ENCODE data around the gene PRICKLE2. TPM values are rescaled to one million over a fixed set of nuclear protein-coding genes. Genes with fewer than 3 reads are reported as not detected.

Gene PRICKLE2
- total RNA-seq, 2 donors from 2014 or later = 23.4 to 41.5 TPM

GRCh38 chr3:64057231-64057630, 168.0 kb downstream of the PRICKLE2 start:
- H3K4me3 ChIP-seq = no peak overlapping the region
- no peak for ATAC-seq
- no peak overlapping the region for H3K27ac ChIP-seq
- no peaks in the 10 kb centered on the region for H3K36me3 ChIP-seq (replicated peaks in 1 of 2; ENCODE audit: insufficient read depth in 1 of 2, low read depth in 2 of 2)
- no peak for DNase-seq
- intact Hi-C loops (cut with DNase I) = no loop called here
- no peaks in the 10 kb centered on the region for H3K27me3 ChIP-seq
- H3K4me1 ChIP-seq = no peaks in the 10 kb centered on the region
- no peak for TF ChIP-seq POLR2A (IDR thresholded peaks at IDR 0.05)
- TF ChIP-seq, protein P1, sequence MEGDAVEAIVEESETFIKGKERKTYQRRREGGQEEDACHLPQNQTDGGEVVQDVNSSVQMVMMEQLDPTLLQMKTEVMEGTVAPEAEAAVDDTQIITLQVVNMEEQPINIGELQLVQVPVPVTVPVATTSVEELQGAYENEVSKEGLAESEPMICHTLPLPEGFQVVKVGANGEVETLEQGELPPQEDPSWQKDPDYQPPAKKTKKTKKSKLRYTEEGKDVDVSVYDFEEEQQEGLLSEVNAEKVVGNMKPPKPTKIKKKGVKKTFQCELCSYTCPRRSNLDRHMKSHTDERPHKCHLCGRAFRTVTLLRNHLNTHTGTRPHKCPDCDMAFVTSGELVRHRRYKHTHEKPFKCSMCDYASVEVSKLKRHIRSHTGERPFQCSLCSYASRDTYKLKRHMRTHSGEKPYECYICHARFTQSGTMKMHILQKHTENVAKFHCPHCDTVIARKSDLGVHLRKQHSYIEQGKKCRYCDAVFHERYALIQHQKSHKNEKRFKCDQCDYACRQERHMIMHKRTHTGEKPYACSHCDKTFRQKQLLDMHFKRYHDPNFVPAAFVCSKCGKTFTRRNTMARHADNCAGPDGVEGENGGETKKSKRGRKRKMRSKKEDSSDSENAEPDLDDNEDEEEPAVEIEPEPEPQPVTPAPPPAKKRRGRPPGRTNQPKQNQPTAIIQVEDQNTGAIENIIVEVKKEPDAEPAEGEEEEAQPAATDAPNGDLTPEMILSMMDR (IDR thresholded peaks at IDR 0.05) = no peak
- WGBS, 2 donors = 89 to 94% methylated on average over 4 of the region's 4 CpGs
- H3K9me3 ChIP-seq = no peaks in the 10 kb centered on the region

DNA sequence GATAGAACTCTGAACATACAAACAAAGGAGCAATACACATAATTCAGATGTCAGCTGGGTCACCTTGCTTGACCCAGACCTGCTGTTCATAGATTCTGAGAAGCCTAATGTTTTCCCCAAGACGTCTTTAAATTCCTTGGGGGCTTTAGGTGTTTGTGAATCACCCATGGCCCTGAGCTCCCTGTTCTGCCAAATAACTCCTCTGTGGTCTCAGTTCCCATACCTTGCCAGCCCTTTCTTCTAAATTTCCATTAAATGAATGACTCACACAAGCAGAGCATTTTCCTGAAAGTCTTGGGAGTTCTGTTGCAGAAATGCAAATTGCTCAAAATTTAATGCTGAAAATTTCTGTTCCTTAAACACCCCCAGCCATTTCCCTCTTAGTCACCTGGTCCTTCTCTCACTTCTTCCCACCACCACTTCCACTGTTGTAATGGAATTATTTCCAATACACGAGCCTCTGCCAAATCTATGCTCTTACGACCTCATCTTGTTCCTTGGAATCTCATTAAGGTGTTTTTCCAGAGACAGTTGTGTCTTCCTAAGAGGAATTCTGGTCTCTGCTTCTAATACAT, 168.6 kb downstream of the PRICKLE2 start:
- 45 to 61% methylated on average over 3 of the region's 3 CpGs for WGBS, 2 donors
- Histone ChIP-seq H3K4me1 (no peaks in the 10 kb centered on the region), H3K27ac (no peak overlapping the region), H3K27me3 (no peaks in the 10 kb centered on the region), H3K4me3 (no peak overlapping the region), H3K9me3 (no peaks in the 10 kb centered on the region), H3K36me3 (replicated peaks in 1 of 2; ENCODE audit: insufficient read depth in 1 of 2, low read depth in 2 of 2) (no peaks in the 10 kb centered on the region)
- no peak for ATAC-seq
- intact Hi-C loops (cut with DNase I) = no loop called here
- DNase-seq = no peak
- no peak for TF ChIP-seq POLR2A (IDR thresholded peaks at IDR 0.05)
- TF ChIP-seq, protein P1 (IDR thresholded peaks at IDR 0.05) = no peak

DNA sequence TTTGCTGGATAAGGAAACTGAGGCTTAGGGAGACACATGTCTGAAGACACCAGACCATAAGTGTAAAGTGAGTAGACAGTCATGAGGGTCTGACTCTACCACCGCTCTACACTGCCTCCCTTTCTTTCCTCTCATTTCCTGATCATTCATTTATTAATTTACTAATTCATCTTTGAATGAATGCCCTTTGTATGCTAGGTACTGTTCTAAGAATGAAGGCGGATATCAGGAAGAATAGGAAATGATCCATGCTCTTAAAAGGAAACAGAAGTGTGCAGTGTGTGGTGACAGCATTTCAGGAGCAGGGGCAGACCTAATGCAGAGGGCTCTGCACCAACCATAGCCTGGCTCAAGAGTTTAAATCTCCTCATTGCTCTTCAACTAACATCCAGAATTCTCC, 170.2 kb downstream of the PRICKLE2 start:
- Histone ChIP-seq H3K36me3 (replicated peaks in 1 of 2; ENCODE audit: insufficient read depth in 1 of 2, low read depth in 2 of 2) (no peaks in the 10 kb centered on the region), H3K9me3 (no peaks in the 10 kb centered on the region), H3K27me3 (no peaks in the 10 kb centered on the region), H3K4me3 (no peak overlapping the region), H3K4me1 (no peaks in the 10 kb centered on the region), H3K27ac (no peak overlapping the region)
- WGBS, 2 donors = 83 to 87% methylated on average over 2 of the region's 2 CpGs
- intact Hi-C loops (cut with DNase I) = no loop called here
- DNase-seq = no peak
- no peak for TF ChIP-seq POLR2A (IDR thresholded peaks at IDR 0.05)
- TF ChIP-seq, protein P1 (IDR thresholded peaks at IDR 0.05) = no peak
- no peak for ATAC-seq

DNA sequence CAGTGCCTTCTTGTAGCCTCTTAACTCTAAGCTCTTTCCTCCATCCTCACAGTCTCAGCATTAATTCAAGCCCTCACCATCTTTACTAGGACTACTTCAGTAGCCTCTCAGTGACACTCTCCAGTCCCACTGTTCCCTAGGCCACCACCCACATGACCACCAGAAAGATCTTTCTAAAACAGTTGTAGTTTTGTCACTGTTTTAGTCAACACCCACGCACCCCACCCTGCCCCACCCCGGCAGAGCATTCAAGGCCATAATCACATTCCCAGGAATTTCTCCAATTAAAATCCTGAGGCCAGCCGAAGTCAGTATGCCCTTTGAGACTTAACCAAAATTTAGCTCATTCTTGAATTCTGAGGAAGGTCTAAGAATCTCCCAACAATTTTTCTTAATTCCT, 170.8 kb downstream of the PRICKLE2 start:
- no peak overlapping the region for H3K27ac ChIP-seq
- no peak for ATAC-seq
- intact Hi-C loops (cut with DNase I) = no loop called here
- H3K9me3 ChIP-seq = no peaks in the 10 kb centered on the region
- H3K4me1 ChIP-seq = no peaks in the 10 kb centered on the region
- no peak overlapping the region for H3K4me3 ChIP-seq
- no peak for DNase-seq
- no peaks in the 10 kb centered on the region for H3K36me3 ChIP-seq (replicated peaks in 1 of 2; ENCODE audit: insufficient read depth in 1 of 2, low read depth in 2 of 2)
- TF ChIP-seq POLR2A (IDR thresholded peaks at IDR 0.05) = no peak
- TF ChIP-seq, protein P1 (IDR thresholded peaks at IDR 0.05) = no peak
- WGBS, 2 donors = 72 to 73% methylated on average over 3 of the region's 3 CpGs
- H3K27me3 ChIP-seq = no peaks in the 10 kb centered on the region

DNA sequence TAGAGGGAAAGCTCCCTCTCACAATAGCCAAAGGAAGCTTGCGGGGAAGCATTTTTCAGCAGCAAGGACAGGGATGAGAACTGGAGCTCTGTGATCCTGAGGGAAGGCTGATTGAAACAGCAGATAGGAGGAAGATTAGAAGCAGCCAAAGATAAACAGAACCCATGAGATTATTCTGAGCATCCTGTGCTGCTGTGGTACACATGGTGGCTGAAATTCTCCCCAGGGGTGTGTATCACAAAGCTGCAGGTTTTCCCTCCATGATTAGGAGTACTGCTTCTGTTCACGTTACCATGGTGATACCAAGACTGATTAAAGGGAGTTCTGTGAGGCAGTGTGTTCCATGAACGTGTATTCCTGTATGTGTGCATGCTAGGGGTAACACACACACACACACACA, 171.7 kb downstream of the PRICKLE2 start:
- DNase-seq = no peak
- WGBS, 2 donors = 60 to 67% methylated on average over 3 of the region's 3 CpGs
- Histone ChIP-seq H3K27ac (no peak overlapping the region), H3K36me3 (replicated peaks in 1 of 2; ENCODE audit: insufficient read depth in 1 of 2, low read depth in 2 of 2) (no peaks in the 10 kb centered on the region), H3K4me3 (no peak overlapping the region), H3K9me3 (no peaks in the 10 kb centered on the region), H3K27me3 (no peaks in the 10 kb centered on the region), H3K4me1 (no peaks in the 10 kb centered on the region)
- TF ChIP-seq POLR2A (IDR thresholded peaks at IDR 0.05) = no peak
- TF ChIP-seq, protein P1 (IDR thresholded peaks at IDR 0.05) = no peak
- no peak for ATAC-seq
- intact Hi-C loops (cut with DNase I) = no loop called here

Data from body of pancreas (tissue), 4 donors.